A549 (cell line): ENCODE results near the gene TAF1D. TPM values are rescaled to one million over a fixed set of nuclear protein-coding genes. Genes with fewer than 3 reads are reported as not detected.
A peak's percentile ranks its signal among the peaks of the same experiment; 100 is the strongest.

ENCODE experiments used
- ATAC-seq, 2 experiments: fragments of 200-7000 bp in 1 of 2; fragments of >200 bp in 1 of 2; cut with Nextera tagmentation in 1 of 2; cut with Tn5 transposase in 1 of 2; 3 replicates each; pipeline versions ENCODE4 v1.8.0 to v1.9.1; 2018 to 2020; ENCODE audit warnings: mild to moderate bottlenecking in 1 of 2, moderate library complexity in 1 of 2
- CTCF ChIA-PET: fragments of 300-600 bp; sonication (Branson Sonifier 250); formaldehyde crosslinking; extraction: SDS; loops from one replicate; lab custom pipeline; 2021; ENCODE audit warnings: antibody characterized with exemption, inconsistent platforms; lab: Yijun Ruan, JAX
- POLR2A ChIA-PET: fragments of 350-600 bp; formaldehyde crosslinking; extraction: SDS; loops from one replicate; lab custom pipeline; 2021; ENCODE audit warnings: antibody characterized with exemption, inconsistent platforms; lab: Yijun Ruan, JAX
- DNase-seq, 2 experiments: peaks; one replicate each; pipeline versions ENCODE4 v3.0.0 to v3.0.0-alpha.2; 2011 to 2016; ENCODE audit warnings: low read depth in 1 of 2, low spot score in 1 of 2
- FAIRE-seq: peaks from 2 replicates; lab custom pipeline; 2011; peaks lifted over from hg19 to GRCh38; lab: Jason Lieb, UNC
- H3K27ac ChIP-seq, 2 experiments: fragments of >200 bp; sonication (Bioruptor Twin); formaldehyde crosslinking; 3 replicates each; pipeline ENCODE4 v1.5.1; 2016 to 2017
- H3K4me1 ChIP-seq: fragments of >200 bp; sonication (Bioruptor Twin); formaldehyde crosslinking; 3 replicates; pipeline ENCODE4 v1.6.1; 2016
- H3K4me2 ChIP-seq: fragments of >200 bp; sonication (Bioruptor Twin); formaldehyde crosslinking; 3 replicates; pipeline ENCODE4 v1.6.1; 2016
- H3K4me3 ChIP-seq: fragments of >200 bp; sonication (Bioruptor Twin); formaldehyde crosslinking; 3 replicates; pipeline ENCODE4 v1.5.1; 2016
- H3K9me3 ChIP-seq: fragments of >200 bp; sonication (Bioruptor Twin); formaldehyde crosslinking; 3 replicates; pipeline ENCODE4 v1.6.1; 2016
- BHLHE40 ChIP-seq: IDR thresholded peaks from 2 replicates; pipeline ENCODE4 v1.6.1; 2012; ENCODE audit warnings: low read depth, low read length, inconsistent platforms
- CHD2 ChIP-seq: fragments of 150-350 bp; IDR thresholded peaks from 2 replicates; pipeline ENCODE4 v1.6.1; 2014; ENCODE audit warnings: low read length; ENCODE audit not compliant: partially characterized antibody
- CHD4 ChIP-seq: fragments of 200-600 bp; sonication (generic); IDR thresholded peaks from 2 replicates; pipeline ENCODE4 v1.6.1; 2016; ENCODE audit warnings: antibody characterized with exemption, mild to moderate bottlenecking, borderline replicate concordance
- EHMT2 ChIP-seq: fragments of 200-600 bp; sonication (generic); IDR thresholded peaks from 2 replicates; pipeline ENCODE4 v1.6.1; 2016; ENCODE audit warnings: antibody characterized with exemption, low read depth, mild to moderate bottlenecking, moderate library complexity
- EP300 ChIP-seq, 2 experiments: fragments of >200 bp; sonication (Bioruptor Twin); formaldehyde crosslinking; IDR thresholded peaks; 2 replicates in 1 of 2; 3 replicates in 1 of 2; pipeline ENCODE4 v1.6.1; 2016 to 2017
- FOSB ChIP-seq: fragments of 250-450 bp; sonication (Bioruptor Pico); IDR thresholded peaks from 2 replicates; pipeline ENCODE4 v1.5.0; 2020; ENCODE audit warnings: mild to moderate bottlenecking, moderate library complexity
- GATA3 ChIP-seq: IDR thresholded peaks from 2 replicates; pipeline ENCODE4 v1.6.1; 2012; ENCODE audit warnings: borderline replicate concordance
- HDAC2 ChIP-seq: fragments of 200-600 bp; sonication (generic); IDR thresholded peaks from 2 replicates; pipeline ENCODE4 v1.6.1; 2016
- HEYL ChIP-seq: fragments of 250-450 bp; sonication (Bioruptor Pico); IDR thresholded peaks from 2 replicates; pipeline ENCODE4 v1.8.0; 2021; ENCODE audit warnings: mild to moderate bottlenecking, moderate library complexity
- HOXB5 ChIP-seq: fragments of 250-450 bp; sonication (Bioruptor Pico); IDR thresholded peaks from 2 replicates; pipeline ENCODE4 v1.5.0; 2020; ENCODE audit warnings: mild to moderate bottlenecking, moderate library complexity
- MAX ChIP-seq: IDR thresholded peaks from 2 replicates; pipeline ENCODE4 v1.6.1; 2012
- NR3C1 ChIP-seq: fragments of >200 bp; sonication (Bioruptor Twin); formaldehyde crosslinking; IDR thresholded peaks from 3 replicates; pipeline ENCODE4 v1.6.1; 2017
- RAD21 ChIP-seq, 2 experiments: fragments of >200 bp in 1 of 2; sonication (Bioruptor Twin) in 1 of 2; formaldehyde crosslinking in 1 of 2; IDR thresholded peaks in 1 of 2; conservative IDR thresholded peaks in 1 of 2; 2 replicates in 1 of 2; 3 replicates in 1 of 2; pipeline ENCODE4 v1.6.1; 2012 to 2018; ENCODE audit warnings: inconsistent platforms in 1 of 2
- RCOR1 ChIP-seq: fragments of 150-350 bp; IDR thresholded peaks from 2 replicates; pipeline ENCODE4 v1.6.1; 2014; ENCODE audit warnings: antibody characterized with exemption, low read length, low read depth
- WGBS: methylation state at CpG from one replicate; pipeline ENCODE4 v1.1.6; 2017; ENCODE audit errors: missing lambda C conversion rate; 5-methylcytosine and 5-hydroxymethylcytosine counted together
- polyA plus RNA-seq, 4 experiments: library from polyadenylated mRNA; depleted of rRNA in 3 of 4; stranded (reverse); fragments of >200 nt; fragmentation: RNase III in 1 of 4; extraction: RNeasy Plus Mini Kit Qiagen cat#74134 plus additional on column Dnase treatment in 1 of 4; gene quantifications; 2 replicates in 3 of 4; 3 replicates in 1 of 4; pipeline ENCODE4 v1.2.3, GENCODE V29; 2011 to 2017
- TF ChIP-seq, protein P1 (sequence below): fragments of >200 bp; sonication (Bioruptor Twin); formaldehyde crosslinking; IDR thresholded peaks from 3 replicates; pipeline ENCODE4 v1.6.1; 2016
- TF ChIP-seq, protein P2 (sequence below): fragments of 250-450 bp; sonication (Bioruptor Pico); IDR thresholded peaks from 2 replicates; pipeline ENCODE4 v1.5.0; 2020; ENCODE audit warnings: low read depth, mild to moderate bottlenecking, moderate library complexity
- TF ChIP-seq, protein P3 (sequence below): fragments of 200-600 bp; sonication (generic); IDR thresholded peaks from 2 replicates; pipeline ENCODE4 v1.6.1; 2016; ENCODE audit warnings: antibody characterized with exemption, mild to moderate bottlenecking, moderate library complexity

Gene TAF1D
- polyA plus RNA-seq, 2 of the 4 experiments (the other 2 are of a cell fraction) = 116 to 218 TPM

GRCh38 chr11:93740031-93740729 lies 1.1 kb downstream of the TAF1D start:
- ChIA-PET CTCF (interaction anchor here (1.5 kb wide), 1 partner anchor 44 kb away, joined by 3 read pairs; the partner anchor contains the start of gene MED17), POLR2A (interaction anchor here (0.8 to 4.2 kb wide), 5 partner anchors 8 to 170 kb away, joined by 3 to 48 read pairs (median 13); partner anchors contain the start of gene MED17)
- WGBS = under 1% methylated on average over 18 of the region's 18 CpGs
- Histone ChIP-seq H3K27ac (peak overlapping the region; percentile 92 to 98), H3K9me3 (no peaks in the 10 kb centered on the region), H3K4me3 (peak overlapping the region; percentile 90), H3K4me2 (peak overlapping the region; percentile 90), H3K4me1 (peaks cover 57% of the 10 kb centered on the region)
- TF ChIP-seq EHMT2 (no peak), GATA3 (no peak), RCOR1 (no peak)
- TF ChIP-seq, protein P1, sequence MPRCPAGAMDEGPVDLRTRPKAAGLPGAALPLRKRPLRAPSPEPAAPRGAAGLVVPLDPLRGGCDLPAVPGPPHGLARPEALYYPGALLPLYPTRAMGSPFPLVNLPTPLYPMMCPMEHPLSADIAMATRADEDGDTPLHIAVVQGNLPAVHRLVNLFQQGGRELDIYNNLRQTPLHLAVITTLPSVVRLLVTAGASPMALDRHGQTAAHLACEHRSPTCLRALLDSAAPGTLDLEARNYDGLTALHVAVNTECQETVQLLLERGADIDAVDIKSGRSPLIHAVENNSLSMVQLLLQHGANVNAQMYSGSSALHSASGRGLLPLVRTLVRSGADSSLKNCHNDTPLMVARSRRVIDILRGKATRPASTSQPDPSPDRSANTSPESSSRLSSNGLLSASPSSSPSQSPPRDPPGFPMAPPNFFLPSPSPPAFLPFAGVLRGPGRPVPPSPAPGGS = no peak
- FAIRE-seq = no peak
- peak in 1 of 2 experiments; percentile 25 for DNase-seq
- no peak for ATAC-seq

- peaks cover 62% of the 10 kb centered on the region for H3K4me1 ChIP-seq
- POLR2A ChIA-PET = interaction anchor here (4.2 kb wide), 1 partner anchor 45 kb away, joined by 48 read pairs; the partner anchor contains the start of gene MED17
- no peaks in the 10 kb centered on the region for H3K9me3 ChIP-seq
- CTCF ChIA-PET = interaction anchor here (1.5 kb wide), 1 partner anchor 45 kb away, joined by 3 read pairs; the partner anchor contains the start of gene MED17
- DNase-seq (no peak), ATAC-seq (no peak), FAIRE-seq (no peak)
- TF ChIP-seq HEYL (CRISPR knock-in tag) = no peak
- no peak for TF ChIP-seq RAD21 (conservative IDR thresholded peaks at IDR 0.05 in 1 of 2, IDR thresholded peaks at IDR 0.05 in 1 of 2)
- TF ChIP-seq, protein P2, sequence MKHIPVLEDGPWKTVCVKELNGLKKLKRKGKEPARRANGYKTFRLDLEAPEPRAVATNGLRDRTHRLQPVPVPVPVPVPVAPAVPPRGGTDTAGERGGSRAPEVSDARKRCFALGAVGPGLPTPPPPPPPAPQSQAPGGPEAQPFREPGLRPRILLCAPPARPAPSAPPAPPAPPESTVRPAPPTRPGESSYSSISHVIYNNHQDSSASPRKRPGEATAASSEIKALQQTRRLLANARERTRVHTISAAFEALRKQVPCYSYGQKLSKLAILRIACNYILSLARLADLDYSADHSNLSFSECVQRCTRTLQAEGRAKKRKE (CRISPR knock-in tag) = no peak
- no peak for TF ChIP-seq HDAC2
- TF ChIP-seq EP300 (IDR thresholded peaks at IDR 0.05) = no peak
- no peak for TF ChIP-seq FOSB
- no peak for TF ChIP-seq NR3C1
- TF ChIP-seq MAX = no peak
- no peak for TF ChIP-seq BHLHE40
- TF ChIP-seq CHD4 = no peak
- no peak for TF ChIP-seq EHMT2
- no peak for TF ChIP-seq HOXB5 (CRISPR knock-in tag)
- TF ChIP-seq, protein P3, sequence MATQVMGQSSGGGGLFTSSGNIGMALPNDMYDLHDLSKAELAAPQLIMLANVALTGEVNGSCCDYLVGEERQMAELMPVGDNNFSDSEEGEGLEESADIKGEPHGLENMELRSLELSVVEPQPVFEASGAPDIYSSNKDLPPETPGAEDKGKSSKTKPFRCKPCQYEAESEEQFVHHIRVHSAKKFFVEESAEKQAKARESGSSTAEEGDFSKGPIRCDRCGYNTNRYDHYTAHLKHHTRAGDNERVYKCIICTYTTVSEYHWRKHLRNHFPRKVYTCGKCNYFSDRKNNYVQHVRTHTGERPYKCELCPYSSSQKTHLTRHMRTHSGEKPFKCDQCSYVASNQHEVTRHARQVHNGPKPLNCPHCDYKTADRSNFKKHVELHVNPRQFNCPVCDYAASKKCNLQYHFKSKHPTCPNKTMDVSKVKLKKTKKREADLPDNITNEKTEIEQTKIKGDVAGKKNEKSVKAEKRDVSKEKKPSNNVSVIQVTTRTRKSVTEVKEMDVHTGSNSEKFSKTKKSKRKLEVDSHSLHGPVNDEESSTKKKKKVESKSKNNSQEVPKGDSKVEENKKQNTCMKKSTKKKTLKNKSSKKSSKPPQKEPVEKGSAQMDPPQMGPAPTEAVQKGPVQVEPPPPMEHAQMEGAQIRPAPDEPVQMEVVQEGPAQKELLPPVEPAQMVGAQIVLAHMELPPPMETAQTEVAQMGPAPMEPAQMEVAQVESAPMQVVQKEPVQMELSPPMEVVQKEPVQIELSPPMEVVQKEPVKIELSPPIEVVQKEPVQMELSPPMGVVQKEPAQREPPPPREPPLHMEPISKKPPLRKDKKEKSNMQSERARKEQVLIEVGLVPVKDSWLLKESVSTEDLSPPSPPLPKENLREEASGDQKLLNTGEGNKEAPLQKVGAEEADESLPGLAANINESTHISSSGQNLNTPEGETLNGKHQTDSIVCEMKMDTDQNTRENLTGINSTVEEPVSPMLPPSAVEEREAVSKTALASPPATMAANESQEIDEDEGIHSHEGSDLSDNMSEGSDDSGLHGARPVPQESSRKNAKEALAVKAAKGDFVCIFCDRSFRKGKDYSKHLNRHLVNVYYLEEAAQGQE = no peak
- TF ChIP-seq CHD2 = no peak
- peak overlapping the region; percentile 90 for H3K4me2 ChIP-seq
- 1% methylated on average over 6 of the region's 6 CpGs for WGBS
- peak overlapping the region; percentile 72 to 98; a peak in 5 of 6 replicates for H3K27ac ChIP-seq
- H3K4me3 ChIP-seq = peak overlapping the region; percentile 90
Observed at GRCh38 chr11:93738647-93739081, 2.6 kb downstream of the TAF1D start.
